ENCODE results near the gene RCHY1.
"Not testable (repeated sequence)": the region's sequence is repeated elsewhere in the genome, so short reads cannot be mapped to it uniquely, and the experiment has no call there.

RCHY1 gene

DNA sequence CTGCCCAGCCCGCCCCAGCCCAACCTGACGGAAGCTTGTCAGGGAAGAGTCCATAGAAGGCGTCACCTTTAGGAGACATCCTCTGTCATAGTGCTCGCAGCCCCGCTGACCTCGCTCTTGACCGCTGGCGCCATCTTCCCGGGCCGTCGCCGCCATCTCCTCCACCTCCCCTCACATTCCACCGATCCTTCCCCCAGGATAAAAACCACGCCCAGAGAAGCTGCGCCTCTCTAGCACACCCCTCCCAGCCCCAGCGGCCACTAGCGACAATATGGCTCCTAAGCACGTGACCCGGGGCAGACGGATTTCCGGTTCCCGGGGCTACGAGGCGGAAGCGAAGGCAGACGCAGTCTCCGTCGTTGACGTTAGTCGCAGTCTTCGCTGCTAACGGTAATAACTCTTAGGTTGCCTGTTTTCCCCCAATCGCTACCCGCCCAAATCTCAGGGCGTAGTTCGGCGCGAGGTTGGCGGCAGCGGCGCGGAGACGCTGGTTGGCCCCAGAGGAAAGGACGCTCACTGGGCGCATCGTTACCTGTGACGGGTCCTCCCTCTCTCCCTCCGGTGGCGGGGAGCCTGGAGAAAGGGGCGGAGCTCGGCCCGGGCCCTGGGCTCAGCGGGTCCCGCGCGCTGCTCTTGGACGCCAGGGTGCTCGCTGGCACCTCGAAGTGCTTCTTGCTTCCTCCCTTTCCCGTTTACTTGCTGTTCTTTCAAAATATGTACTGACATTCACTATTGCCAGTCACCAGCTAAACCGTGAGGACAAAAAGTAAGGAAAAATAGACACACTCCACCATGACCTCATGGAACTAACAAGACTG, at the start of gene RCHY1, which contains the start of gene THAP6:
RCHY1 (minus strand) TSS at position 273 of the 818 bp plus-strand sequence; CDS start at position 156, 117 bp downstream.
THAP6 (plus strand) TSS at position 343 of the 818 bp plus-strand sequence. CDS start 980 bp downstream, outside the sequence.
- peak; percentile 91 for DNase-seq

GRCh38 chr4:75561789-75562188, 47.6 kb upstream of the RCHY1 start:
- DNase-seq, result no peak

DNA sequence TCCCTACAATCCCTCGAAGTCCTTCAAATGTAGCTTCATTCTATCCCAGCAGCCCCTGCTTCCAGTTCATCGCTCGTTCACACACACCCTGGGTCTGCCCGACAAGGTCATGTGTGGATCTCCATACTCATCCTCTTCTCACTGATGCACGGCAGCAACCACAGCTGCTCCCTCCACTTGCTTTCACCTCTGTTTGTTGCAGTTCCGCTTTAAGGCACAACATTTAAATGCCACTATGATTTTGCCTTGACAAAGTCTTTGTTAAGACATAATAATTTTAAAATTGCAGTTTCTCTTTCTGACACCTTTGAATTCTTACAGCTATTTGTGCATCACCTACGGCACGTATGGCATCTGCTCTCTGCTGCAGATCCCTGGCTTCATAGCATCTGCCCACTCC, 43.5 kb upstream of the RCHY1 start:
- DNase-seq, result no peak

- peak; percentile 35 for DNase-seq
These were observed 41.3 kb upstream of the RCHY1 start, which contains the start of gene ODAPH for GRCh38 chr4:75555294-75556164. ODAPH (plus strand) TSS chr4:75556066; CDS start chr4:75556083, 17 bp downstream.

GRCh38 chr4:75552452-75552851, 38.2 kb upstream of the RCHY1 start:
- DNase-seq, result no peak

DNA sequence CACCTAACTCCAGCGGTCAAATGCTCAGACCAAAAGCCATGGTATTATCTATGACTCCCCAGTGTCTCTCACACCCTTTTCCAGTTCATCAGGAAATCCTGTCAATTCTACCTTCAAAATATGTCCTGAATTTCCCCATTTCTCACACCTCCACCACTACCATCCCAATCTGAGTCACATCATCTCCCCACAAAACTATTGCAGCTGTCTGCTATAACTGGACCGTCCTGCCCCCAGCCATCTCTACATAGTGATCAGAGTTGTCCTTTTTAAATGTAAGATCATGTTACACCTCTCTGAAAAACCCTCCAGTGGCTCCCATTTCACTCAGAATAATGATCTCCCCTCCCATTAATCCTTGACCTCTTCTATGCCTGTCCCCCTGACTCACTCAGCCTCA, 34.8 kb upstream of the RCHY1 start:
- DNase-seq, result no peak

DNA sequence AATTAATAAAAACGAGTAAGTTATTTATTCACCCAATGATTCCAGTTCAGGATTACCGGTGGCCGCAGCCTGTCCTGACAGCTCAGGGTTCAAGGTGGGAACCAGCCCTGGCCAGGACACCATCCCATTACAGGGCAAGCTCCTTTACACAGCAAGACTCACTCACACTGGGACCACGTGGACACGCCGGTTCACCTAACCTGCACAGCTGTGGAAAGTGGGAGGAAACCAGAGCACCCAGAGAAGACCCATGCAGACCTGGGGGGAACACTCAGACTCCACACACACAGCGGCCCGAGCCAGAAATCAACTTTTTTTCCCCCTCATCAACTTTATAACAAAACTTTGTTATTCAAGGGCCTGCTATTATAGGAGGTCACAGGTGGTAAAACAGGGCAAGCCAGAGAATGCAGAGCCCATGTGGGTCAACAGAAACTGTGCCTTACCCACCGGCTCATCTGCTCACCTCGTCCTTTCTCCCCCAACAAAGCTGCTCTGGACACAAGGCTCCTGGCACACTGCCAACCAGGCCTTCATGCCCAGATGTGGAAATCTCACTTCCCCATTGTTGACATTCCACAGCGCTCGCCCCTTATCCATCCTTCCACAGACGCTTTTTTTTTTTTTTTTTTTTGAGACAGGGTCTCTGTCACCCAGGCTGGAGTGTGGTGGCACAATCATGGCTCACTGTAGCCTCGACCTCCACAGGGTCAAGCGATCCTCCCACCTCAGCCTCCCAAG, 33.6 kb upstream of the RCHY1 start:
- DNase-seq, result no peak

GRCh38 chr4:75545526-75545925, 31.3 kb upstream of the RCHY1 start:
- no peak for DNase-seq

DNA sequence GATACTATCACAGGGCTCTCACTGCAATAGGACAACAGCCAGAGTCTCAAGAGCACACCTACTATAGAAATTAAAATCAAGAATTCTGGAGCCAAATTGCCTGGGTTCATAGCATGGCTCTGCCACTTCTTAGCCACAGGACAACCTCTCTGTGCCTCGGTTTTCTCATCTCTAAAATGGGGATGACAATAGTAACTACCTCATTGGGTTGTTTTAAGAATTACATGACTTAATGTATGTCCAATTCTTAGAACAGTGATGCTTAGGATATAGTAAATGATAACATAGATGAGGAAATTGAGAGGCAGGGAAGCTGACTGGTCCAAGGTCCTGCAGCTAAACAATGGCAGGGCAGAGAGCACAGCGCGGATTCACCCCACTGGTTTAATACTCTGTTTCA, 30.7 kb upstream of the RCHY1 start:
- no peak for DNase-seq

GRCh38 chr4:75544220-75544619, 30.0 kb upstream of the RCHY1 start:
- not testable (repeated sequence) for DNase-seq

DNA sequence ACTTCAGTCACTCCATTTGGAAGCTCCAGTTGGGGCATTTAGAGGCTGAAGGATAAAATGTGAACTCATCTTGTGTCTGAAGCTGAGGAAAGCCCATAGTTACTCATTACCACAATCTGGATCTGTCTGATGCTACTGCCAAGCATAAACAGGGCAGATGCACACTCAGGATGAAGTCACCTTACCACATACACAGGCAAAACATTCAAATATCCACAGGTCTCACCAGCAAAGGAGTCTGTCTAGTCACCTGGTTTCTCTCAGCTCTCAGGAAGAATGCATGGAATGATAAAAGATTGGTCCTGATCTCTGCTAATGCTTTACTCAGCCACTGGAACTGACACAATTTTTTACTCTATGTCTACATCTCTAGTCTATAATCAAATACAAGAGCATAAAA, 28.6 kb upstream of the RCHY1 start:
- DNase-seq, result no peak

GRCh38 chr4:75537308-75537707, 23.1 kb upstream of the RCHY1 start:
- not testable (repeated sequence) for DNase-seq

GRCh38 chr4:75533926-75534325, 19.7 kb upstream of the RCHY1 start:
- not testable (repeated sequence) for DNase-seq

DNA sequence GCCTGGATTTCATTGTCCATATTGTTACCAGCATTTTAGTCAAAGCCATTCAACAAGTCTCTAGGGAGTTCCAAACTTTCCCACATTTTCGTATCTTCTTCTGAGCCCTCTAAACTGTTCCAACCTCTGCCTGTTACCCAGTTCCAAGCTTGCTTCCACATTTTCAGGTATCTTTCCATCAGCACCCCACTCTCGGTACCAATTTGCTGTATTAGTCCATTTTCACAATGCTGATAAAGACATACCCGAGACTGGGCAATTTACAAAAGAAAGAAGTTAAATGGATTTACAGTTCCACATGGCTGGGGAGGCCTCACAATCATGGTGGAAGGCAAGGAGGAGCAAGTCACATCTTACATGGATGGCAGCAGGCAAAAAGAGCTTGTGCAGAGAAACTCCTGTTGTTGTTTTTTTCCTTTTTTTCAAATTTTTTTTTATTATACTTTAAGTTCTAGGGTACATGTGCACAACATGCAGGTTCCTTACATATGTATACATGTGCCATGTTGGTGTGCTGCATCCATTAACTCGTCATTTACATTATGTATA, 19.2 kb upstream of the RCHY1 start:
- DNase-seq, result not testable (repeated sequence)

DNA sequence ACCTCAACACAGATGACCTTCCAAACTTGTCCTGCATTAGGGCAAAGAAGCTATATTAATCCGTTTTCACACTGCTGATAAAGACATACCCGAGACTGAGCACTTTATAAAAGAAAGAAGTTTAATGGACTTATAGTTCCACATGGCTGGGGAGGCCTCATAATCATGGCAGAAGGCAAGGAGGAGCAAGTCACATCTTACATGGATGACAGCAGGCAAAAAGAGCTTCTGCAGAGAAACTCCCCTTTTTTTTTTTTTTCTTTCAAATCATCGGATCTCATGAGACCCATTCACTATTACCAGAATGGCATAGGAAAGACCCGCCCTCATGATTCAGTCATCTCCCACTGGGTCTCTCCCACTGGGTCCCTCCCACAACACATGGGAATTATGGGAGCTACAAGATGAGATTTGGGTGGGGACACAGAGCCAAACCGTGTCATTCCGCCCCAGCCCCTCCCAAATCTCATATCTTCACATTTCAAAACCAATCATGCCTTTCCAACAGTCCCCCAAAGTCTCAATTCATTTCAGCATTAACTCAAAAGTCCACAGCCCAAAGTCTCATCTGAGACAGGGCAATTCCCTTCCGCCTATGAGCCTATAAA, 17.4 kb upstream of the RCHY1 start:
- not testable (repeated sequence) for DNase-seq

GRCh38 chr4:75530556-75531322, 16.5 kb upstream of the RCHY1 start:
- DNase-seq, result no peak

DNA sequence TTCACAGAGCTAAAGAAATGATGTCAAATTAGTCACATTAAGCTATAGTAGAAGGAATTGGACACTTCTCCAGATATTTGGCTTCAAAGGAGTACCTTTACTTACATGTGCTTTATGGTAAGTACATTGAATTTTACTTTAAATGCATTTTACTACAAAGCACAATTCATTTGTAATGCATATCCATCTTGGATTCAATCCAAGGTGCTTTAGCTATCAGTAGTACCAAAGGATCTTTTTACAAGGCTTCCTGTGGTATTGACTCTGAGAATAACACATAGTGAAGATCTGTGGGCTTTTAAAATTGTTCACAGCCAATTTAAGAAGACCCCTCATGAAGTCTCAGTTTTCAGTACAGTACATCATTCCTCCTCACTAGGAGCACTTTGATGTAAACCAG, 13.3 kb upstream of the RCHY1 start:
- no peak for DNase-seq

- DNase-seq, result no peak
These were observed 11.7 kb upstream of the RCHY1 start for GRCh38 chr4:75525910-75526309.

DNA sequence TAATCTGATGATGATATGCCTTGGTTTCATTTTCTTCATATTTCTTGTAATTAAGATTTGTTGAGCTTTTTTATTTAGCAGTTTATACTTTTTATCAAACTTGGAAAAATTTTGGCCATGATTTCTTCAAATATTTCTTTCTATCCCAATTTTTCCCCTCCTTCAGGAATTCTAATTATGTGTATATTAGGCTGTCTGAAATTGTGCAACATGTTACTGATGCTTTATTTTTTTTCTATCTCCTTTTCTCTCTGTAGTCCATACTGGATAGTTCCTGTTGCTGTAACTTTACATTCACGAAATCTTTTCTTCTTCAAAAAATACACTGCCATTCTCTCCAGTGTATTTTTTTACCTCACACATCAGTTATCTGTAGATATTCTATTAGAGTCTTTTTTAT, 10.9 kb upstream of the RCHY1 start:
- DNase-seq, result no peak

DNA sequence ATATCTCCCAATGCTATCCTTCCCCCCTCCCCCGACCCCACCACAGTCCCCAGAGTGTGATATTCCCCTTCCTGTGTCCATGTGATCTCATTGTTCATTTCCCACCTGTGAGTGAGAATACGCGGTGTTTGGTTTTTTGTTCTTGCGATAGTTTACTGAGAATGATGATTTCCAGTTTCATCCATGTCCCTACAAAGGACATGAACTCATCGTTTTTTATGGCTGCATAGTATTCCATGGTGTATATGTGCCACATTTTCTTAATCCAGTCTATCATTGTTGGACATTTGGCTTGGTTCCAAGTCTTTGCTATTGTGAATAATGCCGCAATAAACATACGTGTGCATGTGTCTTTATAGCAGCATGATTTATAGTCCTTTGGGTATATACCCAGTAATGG, 5.2 kb upstream of the RCHY1 start:
- not testable (repeated sequence) for DNase-seq

DNA sequence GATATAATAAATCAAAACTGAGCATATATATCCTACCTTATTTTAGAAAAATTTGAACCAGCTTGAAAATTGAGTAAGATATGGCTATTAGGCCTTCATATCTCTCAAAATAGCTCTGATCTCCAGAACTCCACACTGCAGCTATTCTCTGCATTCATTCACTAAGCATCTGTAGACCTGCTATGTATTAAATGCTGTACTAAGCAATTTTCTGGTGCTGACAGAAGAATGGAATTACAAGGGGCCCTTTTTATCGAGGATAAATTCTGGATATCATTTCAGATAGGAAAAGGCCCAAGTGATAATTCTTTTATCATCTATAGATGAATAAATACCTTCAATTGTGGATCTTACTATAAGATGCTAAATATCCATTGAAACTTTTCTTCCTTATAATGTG, 1.9 kb upstream of the RCHY1 start:
- DNase-seq, result no peak
